ELF-1 (cell line): ENCODE data around the gene ANKRD22.

Source experiments
- DNase-seq: peaks from one replicate; pipeline ENCODE4 v3.0.0-alpha.2; 2016; ENCODE audit warnings: low read depth, low spot score

The ANKRD22 gene

GRCh38 chr10:88879534-88880281 is 28.1 kb upstream of the ANKRD22 start, which contains the start of gene STAMBPL1:
STAMBPL1 (plus strand) TSS chr10:88880245; CDS start chr10:88901709, 21,464 bp downstream.
- DNase-seq = no peak

GRCh38 chr10:88877298-88877697 is 25.7 kb upstream of the ANKRD22 start:
- no peak for DNase-seq

GRCh38 chr10:88875081-88875480 is 23.4 kb upstream of the ANKRD22 start:
- DNase-seq = no peak

- no peak for DNase-seq
Observed at GRCh38 chr10:88874281-88874680, 22.6 kb upstream of the ANKRD22 start.

GRCh38 chr10:88873757-88874156 is 22.1 kb upstream of the ANKRD22 start:
- no peak for DNase-seq

GRCh38 chr10:88870089-88870488 is 18.4 kb upstream of the ANKRD22 start:
- DNase-seq = no peak

GRCh38 chr10:88866454-88866853 is 14.8 kb upstream of the ANKRD22 start:
- no peak for DNase-seq

- no peak for DNase-seq
Observed at GRCh38 chr10:88865281-88865876, 13.7 kb upstream of the ANKRD22 start.

- no peak for DNase-seq
Observed at GRCh38 chr10:88861036-88861435, 9.4 kb upstream of the ANKRD22 start.

- DNase-seq = no peak
Observed at GRCh38 chr10:88858491-88858890, 6.8 kb upstream of the ANKRD22 start.

GRCh38 chr10:88857831-88858230 is 6.2 kb upstream of the ANKRD22 start:
- DNase-seq = no peak

- DNase-seq = no peak
Observed at GRCh38 chr10:88854684-88855083, 3.0 kb upstream of the ANKRD22 start.

GRCh38 chr10:88853155-88853881 is 1.7 kb upstream of the ANKRD22 start:
- DNase-seq = no peak

GRCh38 chr10:88852327-88852726 is 683 bp upstream of the ANKRD22 start:
- no peak for DNase-seq

GRCh38 chr10:88850712-88851111 is 932 bp downstream of the ANKRD22 start:
- DNase-seq = no peak

- no peak for DNase-seq
Observed at GRCh38 chr10:88849234-88849633, 2.4 kb downstream of the ANKRD22 start.

- no peak for DNase-seq
Observed at GRCh38 chr10:88848499-88848898, 3.1 kb downstream of the ANKRD22 start.

GRCh38 chr10:88843171-88843570 is 8.5 kb downstream of the ANKRD22 start:
- DNase-seq = no peak

- no peak for DNase-seq
Observed at GRCh38 chr10:88841316-88842111, 10.1 kb downstream of the ANKRD22 start.

- DNase-seq = no peak
Observed at GRCh38 chr10:88840881-88841280, 10.8 kb downstream of the ANKRD22 start.

GRCh38 chr10:88840104-88840503 is 11.5 kb downstream of the ANKRD22 start:
- DNase-seq = no peak
